ENCODE measurements around the gene MAP1LC3B.

The MAP1LC3B gene

DNA sequence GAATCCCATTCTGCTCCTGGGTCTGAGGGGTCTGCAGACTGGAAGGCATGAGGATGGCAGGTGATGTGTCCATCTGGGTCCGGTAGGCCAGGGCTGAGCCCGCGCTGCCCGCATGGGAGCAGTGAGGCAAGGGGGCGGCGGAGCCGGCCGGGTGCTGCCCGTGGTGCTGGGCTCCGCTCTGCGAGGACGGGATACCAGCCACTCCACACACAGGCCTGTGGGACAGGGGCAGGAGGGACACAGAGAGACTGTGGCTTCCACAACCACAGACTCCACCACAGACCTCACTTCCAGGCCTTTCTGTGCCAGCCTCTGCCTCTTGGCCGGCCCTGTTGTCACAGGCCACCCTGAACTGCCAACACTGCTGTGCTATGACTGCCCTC, 25.4 kb downstream of the MAP1LC3B start:
- DNase-seq (ENCODE audit: low read depth) = no peak
- H3K4me3 ChIP-seq (ENCODE audit: low read length) = no peak overlapping the region
- TF ChIP-seq, protein P1, sequence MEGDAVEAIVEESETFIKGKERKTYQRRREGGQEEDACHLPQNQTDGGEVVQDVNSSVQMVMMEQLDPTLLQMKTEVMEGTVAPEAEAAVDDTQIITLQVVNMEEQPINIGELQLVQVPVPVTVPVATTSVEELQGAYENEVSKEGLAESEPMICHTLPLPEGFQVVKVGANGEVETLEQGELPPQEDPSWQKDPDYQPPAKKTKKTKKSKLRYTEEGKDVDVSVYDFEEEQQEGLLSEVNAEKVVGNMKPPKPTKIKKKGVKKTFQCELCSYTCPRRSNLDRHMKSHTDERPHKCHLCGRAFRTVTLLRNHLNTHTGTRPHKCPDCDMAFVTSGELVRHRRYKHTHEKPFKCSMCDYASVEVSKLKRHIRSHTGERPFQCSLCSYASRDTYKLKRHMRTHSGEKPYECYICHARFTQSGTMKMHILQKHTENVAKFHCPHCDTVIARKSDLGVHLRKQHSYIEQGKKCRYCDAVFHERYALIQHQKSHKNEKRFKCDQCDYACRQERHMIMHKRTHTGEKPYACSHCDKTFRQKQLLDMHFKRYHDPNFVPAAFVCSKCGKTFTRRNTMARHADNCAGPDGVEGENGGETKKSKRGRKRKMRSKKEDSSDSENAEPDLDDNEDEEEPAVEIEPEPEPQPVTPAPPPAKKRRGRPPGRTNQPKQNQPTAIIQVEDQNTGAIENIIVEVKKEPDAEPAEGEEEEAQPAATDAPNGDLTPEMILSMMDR (conservative IDR thresholded peaks at IDR 0.05; ENCODE audit: low read length) = no peak

DNA sequence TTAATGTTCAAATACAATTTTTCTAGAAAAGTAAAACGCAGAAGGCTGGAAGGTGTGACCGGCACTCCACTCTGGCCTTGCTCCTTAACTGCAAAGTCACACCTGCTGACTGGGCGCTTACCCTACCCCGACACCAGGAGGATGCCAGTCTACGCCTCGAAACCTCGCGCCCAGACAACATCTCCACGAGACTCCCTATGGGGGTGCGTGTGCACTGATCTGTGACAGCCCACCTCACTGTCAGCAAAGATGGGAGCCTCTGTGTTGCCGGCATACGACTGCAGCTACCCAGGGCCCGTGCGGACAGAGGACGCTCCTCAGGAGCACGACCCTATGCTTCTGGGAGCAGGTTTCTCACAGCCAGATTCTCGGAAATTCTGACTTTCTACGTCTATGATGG, 26.1 kb downstream of the MAP1LC3B start:
- no peak for DNase-seq (ENCODE audit: low read depth)
- H3K4me3 ChIP-seq (ENCODE audit: low read length) = no peak overlapping the region
- TF ChIP-seq, protein P1 (conservative IDR thresholded peaks at IDR 0.05; ENCODE audit: low read length) = no peak

DNA sequence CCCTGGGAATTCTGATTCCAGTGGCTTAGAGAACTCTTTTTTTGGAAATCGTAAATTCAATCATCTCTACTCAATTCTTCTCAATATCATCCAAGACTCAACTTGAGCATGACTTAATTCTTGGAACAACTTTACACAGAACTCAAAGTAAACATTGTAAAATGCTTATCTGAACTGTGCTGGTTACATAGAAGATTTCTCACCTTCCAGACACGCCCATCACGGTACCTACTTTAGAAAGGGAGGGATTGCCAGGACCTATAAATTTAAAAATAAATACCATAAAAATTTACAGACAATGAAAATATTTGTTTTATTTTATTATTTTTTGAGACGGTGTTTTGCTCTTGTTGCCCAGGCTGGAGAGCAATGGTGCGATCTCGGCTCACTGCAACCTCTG, 26.5 kb downstream of the MAP1LC3B start:
- no peak overlapping the region for H3K4me3 ChIP-seq (ENCODE audit: low read length)
- TF ChIP-seq, protein P1 (conservative IDR thresholded peaks at IDR 0.05; ENCODE audit: low read length) = no peak
- no peak for DNase-seq (ENCODE audit: low read depth)

DNA sequence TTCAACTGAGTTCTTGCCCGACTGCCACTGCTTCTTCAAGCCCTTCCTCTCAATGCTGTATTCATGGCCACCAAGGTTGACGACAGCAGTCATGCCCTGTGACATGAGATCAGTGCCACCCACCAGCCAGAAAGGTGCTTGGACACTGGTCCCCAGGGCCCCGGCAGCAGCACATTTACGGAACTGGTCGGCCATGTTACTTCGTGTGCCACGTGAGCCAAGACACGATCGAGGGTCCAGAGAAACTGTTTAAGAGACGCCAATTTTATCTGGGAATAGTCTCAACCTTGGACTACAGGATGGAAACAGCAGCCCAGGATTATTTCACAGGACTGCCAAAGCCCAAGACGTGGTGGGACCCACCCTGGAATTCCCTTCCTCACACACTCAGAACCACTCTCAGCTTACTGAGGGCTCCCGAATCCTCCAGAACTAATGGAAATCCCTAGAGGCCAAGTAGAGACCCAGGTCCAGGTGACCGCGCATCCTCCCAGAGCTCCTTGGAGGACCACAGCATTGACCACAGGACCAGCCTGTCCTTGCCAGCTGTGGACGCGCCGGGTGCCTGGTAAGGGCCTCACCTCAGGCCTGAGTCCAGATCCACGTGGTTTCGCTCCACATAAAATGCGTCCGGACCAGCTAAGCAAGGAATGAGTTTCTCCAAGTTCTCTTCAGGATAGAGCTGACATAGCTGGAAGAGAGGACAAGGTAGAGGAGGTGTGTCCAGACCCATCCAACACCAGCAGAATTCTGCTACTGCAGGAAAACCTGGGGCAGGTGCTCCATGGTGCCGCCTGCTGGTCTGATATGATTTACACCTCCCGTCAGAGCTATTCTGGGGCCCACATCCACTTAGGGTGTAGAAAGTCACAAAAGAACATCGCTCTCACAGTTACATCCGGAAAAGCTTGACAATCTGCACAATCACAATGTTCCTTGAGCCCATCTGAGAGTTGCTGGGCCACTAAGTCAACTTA, 28.2 kb downstream of the MAP1LC3B start:
- no peak overlapping the region for H3K4me3 ChIP-seq (ENCODE audit: low read length)
- TF ChIP-seq, protein P1 (conservative IDR thresholded peaks at IDR 0.05; ENCODE audit: low read length) = peak; percentile 13; the same call in 1 of the 2 replicates
- no peak for DNase-seq (ENCODE audit: low read depth)

DNA sequence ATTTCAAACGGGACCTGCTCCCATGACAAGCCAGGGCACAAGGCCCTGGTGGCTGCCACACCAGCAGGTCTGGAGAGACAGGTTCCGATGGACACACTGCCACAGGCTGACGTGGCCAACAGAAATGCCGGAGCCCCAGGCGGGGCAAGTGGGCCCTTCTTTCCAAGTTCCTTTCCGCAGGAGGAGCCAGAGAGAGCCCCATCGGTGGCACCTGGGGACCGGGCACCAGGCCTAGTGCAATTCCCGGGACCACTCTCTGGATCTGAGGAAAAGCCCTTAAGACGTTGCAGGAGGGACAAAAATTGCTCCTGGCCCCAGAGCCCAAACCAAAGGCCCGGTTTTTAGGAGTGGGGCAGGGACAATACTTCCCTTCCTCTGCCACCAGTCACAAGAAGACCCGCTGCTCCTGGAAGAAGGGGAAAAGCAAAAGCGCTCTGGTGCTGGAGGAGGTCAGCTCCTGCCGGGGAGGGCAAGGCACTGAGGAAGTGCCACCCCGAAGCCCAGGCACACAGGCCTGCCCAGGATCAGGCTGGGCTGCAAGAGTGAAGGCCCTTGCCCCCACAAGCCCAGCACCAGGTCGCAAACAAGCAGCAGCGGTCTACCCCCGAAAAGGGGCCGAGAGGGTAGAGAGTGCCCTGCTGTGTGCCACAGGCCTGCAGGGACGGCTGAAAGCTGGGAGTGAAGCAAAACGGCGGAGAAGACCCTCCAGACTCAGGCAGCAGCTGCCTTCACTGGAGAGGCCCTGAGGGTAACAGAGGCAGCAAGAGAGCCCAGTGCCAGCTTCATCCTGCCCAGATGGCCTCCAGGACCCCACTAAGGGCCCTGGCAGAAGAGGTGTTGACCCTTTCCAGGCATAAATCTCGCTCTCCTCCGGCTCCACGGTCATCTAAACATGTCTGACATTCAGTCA, 29.1 kb downstream of the MAP1LC3B start:
- DNase-seq (ENCODE audit: low read depth) = no peak
- TF ChIP-seq, protein P1 (conservative IDR thresholded peaks at IDR 0.05; ENCODE audit: low read length) = no peak
- no peak overlapping the region for H3K4me3 ChIP-seq (ENCODE audit: low read length)

DNA sequence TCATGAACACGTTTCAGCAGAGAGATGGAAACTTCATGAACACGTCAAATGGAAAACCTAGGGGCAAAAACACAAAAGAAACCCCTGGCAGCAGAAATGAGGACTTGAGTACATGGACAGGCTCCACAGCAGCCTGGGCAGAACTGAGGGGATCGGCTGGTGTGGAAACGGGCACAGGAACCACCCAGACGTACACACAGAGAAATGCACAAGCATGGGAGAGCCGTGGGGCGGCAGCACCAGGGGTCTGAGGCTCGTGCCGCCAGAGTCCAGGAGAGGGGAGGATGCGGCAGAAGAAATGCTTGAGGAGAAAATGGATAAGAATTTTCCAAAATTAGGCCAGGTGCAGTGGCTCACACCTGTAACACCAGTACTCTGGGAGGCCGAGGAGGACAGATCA, 30.0 kb downstream of the MAP1LC3B start:
- DNase-seq (ENCODE audit: low read depth) = no peak
- TF ChIP-seq, protein P1 (conservative IDR thresholded peaks at IDR 0.05; ENCODE audit: low read length) = no peak
- H3K4me3 ChIP-seq (ENCODE audit: low read length) = no peak overlapping the region

All from AG10803 (cell line).